ENCODE results near the gene TTC7B. TPM values are rescaled to one million over a fixed set of nuclear protein-coding genes. Genes with fewer than 3 reads are reported as not detected.
A peak's percentile ranks its signal among the peaks of the same experiment; 100 is the strongest.

Gene TTC7B
- total RNA-seq, 1 donor from 2014 or later = 32.4 TPM

GRCh38 chr14:90681929-90682328 is 134.3 kb downstream of the TTC7B start:
- ATAC-seq = no peak
- DNase-seq (ENCODE audit: low spot score) = no peak

- ATAC-seq = no peak
- DNase-seq (ENCODE audit: low spot score) = no peak
Measured at GRCh38 chr14:90678846-90679362, 137.3 kb downstream of the TTC7B start.

- DNase-seq (ENCODE audit: low spot score) (no peak), ATAC-seq (no peak)
Measured at GRCh38 chr14:90678420-90678819, 137.8 kb downstream of the TTC7B start.

- no peak for ATAC-seq
Measured at GRCh38 chr14:90677484-90678050, 138.7 kb downstream of the TTC7B start.

GRCh38 chr14:90676912-90677311 is 139.3 kb downstream of the TTC7B start:
- no peak for ATAC-seq
- no peak for DNase-seq (ENCODE audit: low spot score)

More at GRCh38 chr14:90677484-90678050, 138.7 kb downstream of the TTC7B start:
- DNase-seq (ENCODE audit: low spot score) = no peak

GRCh38 chr14:90676356-90676755 is 139.9 kb downstream of the TTC7B start:
- ATAC-seq (no peak), DNase-seq (ENCODE audit: low spot score) (no peak)

- ATAC-seq = peak; percentile 77
- no peak for DNase-seq (ENCODE audit: low spot score)
Measured at GRCh38 chr14:90675399-90675798, 140.8 kb downstream of the TTC7B start.

GRCh38 chr14:90674716-90675115 is 141.5 kb downstream of the TTC7B start:
- ATAC-seq = no peak
- DNase-seq (ENCODE audit: low spot score) = no peak

- DNase-seq (ENCODE audit: low spot score) = no peak
- ATAC-seq = no peak
Measured at GRCh38 chr14:90674043-90674670, 142.1 kb downstream of the TTC7B start.

- no peak for DNase-seq (ENCODE audit: low spot score)
Measured at GRCh38 chr14:90671382-90672234, 144.6 kb downstream of the TTC7B start.

GRCh38 chr14:90669731-90670130 is 146.5 kb downstream of the TTC7B start:
- ATAC-seq = no peak
- DNase-seq (ENCODE audit: low spot score) = no peak

More at GRCh38 chr14:90671382-90672234, 144.6 kb downstream of the TTC7B start:
- no peak for ATAC-seq

GRCh38 chr14:90666571-90666970 is 149.7 kb downstream of the TTC7B start:
- ATAC-seq (no peak), DNase-seq (ENCODE audit: low spot score) (no peak)

GRCh38 chr14:90665321-90666000 is 150.8 kb downstream of the TTC7B start:
- DNase-seq (ENCODE audit: low spot score) (no peak), ATAC-seq (no peak)

GRCh38 chr14:90664911-90665310 is 151.3 kb downstream of the TTC7B start:
- DNase-seq (ENCODE audit: low spot score) (no peak), ATAC-seq (no peak)

- ATAC-seq = no peak
- no peak for DNase-seq (ENCODE audit: low spot score)
Measured at GRCh38 chr14:90663680-90664079, 152.6 kb downstream of the TTC7B start.

GRCh38 chr14:90663140-90663539 is 153.1 kb downstream of the TTC7B start:
- DNase-seq (ENCODE audit: low spot score) (no peak), ATAC-seq (no peak)

GRCh38 chr14:90661866-90662265 is 154.4 kb downstream of the TTC7B start:
- no peak for DNase-seq (ENCODE audit: low spot score)

GRCh38 chr14:90660865-90661570 is 155.2 kb downstream of the TTC7B start:
- DNase-seq (ENCODE audit: low spot score) (no peak), ATAC-seq (peak; percentile 47)

More at GRCh38 chr14:90661866-90662265, 154.4 kb downstream of the TTC7B start:
- ATAC-seq = no peak

- no peak for DNase-seq (ENCODE audit: low spot score)
- ATAC-seq = no peak
Measured at GRCh38 chr14:90659156-90659555, 157.1 kb downstream of the TTC7B start.

GRCh38 chr14:90658541-90658967 is 157.7 kb downstream of the TTC7B start:
- ATAC-seq = peak; percentile 41
- DNase-seq (ENCODE audit: low spot score) = no peak

Data from left lobe of liver (tissue), 2 donors.